Activated CD8-positive, alpha-beta memory T cell treated with anti-CD3 and anti-CD28 coated beads, Interleukin-2, amount 50 U/mL, for 1 hour (primary cell): ENCODE results near the gene RIN1.
"Not testable (repeated sequence)": the region's sequence is repeated elsewhere in the genome, so short reads cannot be mapped to it uniquely, and the experiment has no call there.

Experiments used
- DNase-seq: peaks from one replicate; pipeline ENCODE4 v3.0.0-alpha.2; 2020; ENCODE audit errors: extremely low read depth

RIN1 gene

DNA sequence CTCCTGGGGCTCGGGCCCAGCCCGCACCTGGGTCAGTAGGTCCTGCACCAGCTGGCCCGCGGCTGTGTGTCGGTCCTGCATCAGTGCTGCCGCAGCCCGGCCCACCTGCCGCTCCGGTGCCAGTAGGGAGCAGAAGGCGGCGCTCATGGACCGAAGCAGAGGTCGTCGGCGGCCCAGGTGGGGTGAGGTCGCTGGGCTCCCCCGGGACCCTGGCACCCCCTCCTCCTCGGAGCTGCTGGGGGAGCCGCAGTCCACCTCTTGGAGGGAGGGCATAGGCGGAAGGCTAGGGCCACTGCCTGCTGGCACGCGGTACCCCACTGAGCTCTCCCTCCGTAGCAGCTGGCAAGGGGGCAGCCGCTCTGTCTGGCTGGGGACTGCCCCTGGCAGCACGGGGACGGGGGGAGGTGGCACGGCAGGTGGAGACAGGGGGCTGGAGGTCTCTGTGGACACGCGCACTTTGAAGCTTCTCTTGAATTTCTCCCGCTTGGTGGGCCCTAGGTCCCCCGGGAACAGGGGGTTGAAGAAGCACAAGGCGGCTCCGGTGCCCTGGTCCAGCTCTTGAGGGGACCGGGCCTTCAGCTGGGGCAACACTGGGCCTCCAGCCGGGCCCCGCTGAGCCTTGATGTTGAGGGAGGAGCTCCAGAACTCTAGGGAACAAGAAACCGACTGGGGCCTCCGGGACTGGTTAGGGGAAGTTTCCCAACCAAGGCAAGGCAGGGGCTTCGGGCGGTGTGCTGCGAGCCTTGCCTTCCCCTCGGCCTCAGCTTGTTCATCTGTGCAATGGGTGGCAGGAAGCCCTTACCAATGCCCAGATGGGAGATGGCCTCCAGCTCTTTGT lies 1.4 kb downstream of the RIN1 start:
- DNase-seq: no peak

DNA sequence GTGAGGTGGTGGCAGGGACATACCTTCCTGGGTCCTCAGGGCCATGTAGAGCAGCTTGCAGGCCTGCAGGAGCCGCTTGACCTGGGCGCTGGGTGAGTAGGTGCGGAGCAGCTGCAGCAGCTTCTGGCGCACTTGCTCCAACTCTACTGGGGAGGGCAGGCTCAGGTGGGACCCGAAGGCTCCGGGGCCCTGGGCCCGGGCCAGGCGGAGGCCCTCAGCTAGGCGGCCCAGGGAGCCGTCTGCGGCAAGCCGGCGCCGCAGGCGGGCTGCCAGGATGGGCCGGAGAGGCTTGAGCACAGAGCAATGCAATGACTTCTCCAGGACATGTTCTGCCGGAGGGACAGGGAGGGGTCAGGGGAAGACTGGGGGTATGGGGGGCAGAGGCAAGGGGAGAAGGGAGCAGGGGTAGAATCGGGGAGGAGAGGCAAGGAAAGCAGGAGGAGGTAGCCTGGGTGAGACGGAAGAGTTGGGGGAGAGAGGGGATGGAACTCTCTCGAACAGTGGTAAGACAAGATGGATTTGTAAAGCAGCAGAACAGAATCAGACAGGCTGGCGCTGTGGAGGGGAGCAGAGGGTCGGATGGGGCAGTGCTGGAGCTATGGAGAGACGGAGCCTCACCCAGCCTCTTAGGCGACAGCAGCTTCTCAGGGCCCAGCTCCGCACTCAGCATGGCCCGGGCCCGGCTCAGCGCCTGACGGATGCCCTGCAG lies 2.2 kb downstream of the RIN1 start:
- no peak for DNase-seq

DNA sequence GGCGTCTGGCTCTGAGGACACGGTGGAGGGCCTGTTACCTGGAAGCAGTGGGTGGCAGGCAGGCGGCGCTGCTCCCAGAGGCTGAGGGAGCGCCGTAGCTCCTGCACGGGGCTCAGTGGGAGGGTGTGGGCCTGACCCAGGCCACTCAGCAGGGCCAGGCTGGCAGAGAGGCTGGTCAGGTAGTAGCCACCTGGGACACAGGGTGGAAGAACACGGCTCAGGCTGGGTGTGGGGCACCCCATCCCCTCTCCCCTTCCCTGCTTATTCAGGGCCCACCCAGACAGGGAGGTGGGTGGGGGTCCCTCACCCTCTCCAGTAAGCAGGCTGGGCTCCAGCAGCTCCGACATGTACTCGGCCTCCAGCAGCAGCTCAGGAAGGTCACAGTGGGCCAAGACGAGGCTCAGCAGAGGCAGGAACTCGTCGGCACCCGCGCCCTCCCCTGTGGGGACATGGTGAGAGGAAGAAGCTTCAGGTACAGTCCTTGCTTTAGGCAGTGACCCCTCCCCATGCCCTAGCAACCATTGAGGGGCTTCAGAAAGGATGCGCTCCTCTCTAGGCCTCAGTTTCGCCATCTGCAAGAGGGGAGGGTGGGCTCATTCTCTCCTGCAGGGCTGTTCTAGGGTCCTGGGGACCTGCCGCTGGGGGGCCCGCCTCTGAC lies 2.9 kb downstream of the RIN1 start:
- DNase-seq: no peak

DNA sequence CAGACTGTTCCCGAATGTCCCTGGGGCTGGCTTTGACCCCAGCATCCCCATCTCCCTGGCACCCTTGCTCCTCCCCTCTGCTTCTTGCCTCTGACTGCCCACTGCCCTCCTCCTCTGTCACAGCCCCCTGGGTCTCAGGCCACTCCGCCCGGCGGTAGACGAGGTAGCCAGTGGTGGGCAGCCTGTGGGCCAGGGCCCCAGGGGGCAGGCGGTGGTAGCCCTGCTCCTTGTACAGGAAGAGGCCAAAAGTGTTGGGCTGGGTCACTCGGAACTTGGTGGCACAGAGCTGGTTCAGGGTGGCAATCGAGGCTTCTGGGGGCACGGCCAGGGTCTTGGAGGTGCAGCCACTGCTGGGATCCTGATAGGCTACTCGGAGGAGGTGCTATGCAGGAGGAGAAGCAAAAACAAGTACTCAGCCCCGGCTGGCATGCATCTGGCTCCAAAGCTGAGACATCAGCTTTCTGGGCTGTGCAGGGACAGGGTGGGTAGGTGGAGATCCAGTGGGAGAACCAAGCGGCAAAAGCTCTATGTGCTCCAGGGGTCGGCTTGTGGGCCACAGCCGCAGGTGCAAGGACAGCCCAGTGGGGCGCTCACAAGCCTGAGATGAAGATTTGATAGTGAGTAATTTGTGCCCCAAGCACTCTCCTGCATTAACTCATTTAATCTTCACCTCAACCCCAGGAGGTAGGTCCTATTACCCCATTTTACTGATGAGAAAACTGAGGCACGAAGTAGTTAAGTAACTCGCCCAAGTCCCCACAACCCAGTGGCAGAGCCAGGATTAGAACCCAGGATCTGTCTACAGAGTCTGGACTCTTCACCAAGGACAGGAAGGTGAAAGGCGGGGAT lies 3.6 kb downstream of the RIN1 start:
- no peak for DNase-seq

DNA sequence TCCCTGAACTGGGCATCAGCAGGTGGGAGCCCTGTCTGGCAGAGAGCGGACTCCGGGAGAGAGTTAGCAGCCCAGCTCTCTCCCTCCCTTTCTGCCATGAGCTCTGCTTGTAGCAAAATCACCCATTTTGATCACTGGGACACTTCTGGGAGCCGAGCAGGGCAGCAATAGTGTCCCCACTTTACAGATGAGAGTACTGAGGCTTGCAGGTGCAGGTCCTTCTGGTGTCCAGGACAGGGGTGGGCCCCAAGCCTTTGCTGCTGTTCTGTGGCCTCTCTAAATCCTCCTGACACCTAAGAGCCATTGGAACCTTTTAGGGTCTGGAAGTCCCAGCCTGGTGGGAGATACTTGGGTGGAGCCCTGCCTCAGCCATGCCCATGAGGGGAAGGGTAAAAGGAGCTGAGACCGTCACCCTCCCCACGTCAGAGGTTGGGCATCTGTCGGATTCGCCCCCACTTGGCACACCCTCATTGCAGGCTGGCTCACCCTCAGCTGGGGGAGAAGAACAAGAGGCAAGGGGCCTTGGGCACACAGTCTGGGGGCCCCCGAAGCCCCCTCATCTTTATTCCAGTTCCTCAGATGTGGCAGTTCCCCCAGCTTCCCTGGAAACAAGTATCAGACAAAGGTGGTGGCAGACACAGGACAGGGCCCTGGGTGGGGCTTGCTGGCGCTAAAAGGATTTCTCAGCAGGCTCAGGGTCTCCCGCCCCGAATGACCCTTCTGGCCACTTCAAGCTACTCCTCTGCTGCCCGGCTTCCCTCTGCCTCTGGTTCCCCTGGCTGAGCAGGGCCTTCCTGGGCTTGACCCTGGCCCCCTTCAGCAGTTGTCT lies 4.5 kb downstream of the RIN1 start:
- no peak for DNase-seq

DNA sequence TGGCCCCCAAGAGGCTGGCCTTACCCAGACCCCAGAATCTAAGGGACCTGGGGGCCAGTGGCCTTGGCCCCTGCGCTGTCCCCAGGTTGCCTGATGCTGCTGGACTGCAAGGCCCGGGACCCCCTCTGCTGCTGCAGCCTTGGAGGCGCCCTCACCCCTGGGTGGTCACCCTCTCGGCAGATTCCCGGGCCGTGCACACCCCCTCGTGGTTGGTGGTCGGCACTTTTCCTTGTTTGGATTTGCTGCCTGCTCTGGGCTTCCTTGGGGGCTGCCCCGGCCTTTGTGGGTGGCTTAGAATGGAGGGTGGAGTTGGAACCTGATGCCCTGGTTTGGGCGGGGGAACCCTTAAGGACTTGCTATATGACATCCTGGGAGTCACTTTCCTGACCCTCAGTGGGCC lies 5.3 kb downstream of the RIN1 start:
- DNase-seq: no peak

DNA sequence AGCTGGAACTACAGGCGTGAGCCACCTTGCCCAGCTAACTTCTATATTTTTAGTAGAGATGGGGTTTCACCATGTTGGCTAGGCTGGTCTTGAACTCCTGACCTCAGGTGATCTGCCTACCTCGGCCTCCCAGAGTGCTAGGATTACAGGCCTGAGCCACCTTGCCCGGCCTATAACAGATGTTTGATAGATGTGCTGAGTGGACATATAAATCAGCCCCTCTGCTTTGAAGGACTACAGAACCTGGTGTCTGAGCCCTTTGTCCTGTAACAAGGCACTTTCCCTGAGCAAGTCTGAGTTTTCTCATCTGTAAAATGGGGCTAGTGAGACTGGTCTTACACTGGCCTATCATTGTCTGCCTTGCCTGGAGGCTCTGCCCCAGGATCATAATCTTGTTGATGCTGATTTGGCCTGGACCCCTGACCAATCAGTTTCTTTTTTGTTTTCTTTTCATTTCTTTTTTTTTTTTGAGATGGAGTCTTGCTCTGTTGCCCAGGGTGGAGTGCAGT lies 7.0 kb downstream of the RIN1 start:
- no peak for DNase-seq

DNA sequence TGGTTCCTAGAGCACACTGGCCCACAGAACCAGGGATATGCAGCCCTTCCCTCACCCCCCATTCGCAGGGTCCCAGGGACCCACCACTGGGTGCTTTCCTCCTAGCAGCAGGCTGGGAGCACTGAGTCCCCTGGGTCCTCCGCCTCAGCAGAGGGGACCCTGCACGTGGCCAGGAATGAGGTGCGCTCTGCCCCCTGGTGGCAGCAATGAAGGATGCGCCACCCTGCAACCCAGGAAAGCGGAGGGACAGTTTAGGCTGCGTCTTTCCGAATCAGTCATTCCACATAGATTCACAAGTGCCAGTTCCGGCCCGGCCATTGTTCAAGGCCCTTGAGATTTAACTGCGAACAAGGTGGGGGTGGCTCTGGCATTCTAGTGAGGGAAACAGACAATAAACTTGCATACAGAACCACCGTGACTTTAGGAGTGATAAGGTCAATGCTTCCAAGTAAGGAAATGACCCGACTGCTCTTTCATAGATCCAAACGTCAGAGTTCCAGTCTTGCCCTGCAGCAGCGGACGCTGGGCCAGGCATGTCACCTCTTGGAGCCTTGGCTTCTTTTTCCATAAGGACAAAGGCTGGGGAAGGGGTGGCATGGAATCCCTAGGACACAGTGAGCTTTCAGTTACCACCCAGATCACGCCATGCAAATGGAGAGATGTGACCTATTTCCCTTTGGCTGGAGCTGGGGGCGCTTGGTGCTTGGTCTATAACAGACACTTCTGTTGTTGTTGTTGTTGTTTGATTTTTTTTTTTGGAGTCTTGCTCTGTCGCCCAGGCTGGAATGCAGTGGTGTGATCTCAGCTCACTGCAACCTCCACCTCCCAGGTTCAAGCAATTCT lies 7.7 kb downstream of the RIN1 start:
- no peak for DNase-seq

DNA sequence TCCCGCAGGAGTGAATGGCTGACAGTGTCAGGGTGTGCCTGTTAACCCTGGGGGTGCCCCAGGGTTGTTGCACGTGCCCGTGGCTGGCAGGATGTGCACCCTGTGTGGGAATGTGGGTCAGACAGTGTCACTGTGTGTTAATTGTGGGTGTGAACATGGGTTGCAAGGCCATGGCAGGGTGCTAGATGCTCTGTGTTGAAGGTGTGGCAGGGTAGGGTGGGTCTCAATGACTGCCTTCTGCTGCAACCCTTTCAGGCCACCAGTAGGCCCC lies 8.3 kb downstream of the RIN1 start:
- no peak for DNase-seq

DNA sequence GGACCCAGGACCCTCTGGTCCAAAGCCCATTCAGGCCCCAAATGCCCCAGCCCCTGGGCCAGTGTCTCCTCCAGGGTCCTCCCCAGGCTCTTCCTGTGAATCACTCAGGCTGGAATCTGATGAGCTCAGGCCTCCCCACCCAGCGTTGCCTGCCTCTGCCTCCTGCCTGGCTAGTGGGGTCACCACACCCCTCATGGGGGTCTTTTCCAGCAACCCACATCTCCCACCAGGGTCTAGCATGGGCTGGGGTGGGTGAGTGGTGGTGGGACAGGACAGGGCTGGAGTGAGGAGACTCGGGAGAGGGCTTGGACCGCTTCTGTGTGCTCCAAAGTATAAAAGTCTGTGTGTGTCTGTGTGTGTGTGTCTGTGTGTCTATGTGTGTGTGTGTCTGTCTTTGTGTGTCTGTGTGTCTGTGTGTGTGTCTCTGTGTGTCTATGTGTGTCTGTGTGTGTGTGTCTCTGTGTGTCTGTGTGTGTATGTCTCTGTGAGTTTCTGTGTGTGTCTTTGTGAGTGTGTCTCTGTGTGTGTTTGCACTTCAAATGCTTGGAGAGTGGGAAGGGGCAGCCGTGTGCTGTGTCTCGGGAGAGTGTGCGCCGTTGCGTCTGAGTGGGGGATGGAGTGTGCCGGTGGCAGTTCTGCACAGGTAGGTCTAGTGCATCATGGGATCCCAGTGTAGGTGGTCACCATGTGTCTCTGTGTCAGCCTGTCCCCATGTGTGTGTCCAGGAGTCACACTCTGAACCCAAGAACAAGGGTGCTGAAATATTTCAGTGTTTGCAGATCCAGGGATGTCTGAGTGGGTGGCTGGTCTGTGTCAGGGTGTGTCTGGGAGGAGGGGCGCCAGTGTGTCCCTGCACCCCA lies 8.8 kb downstream of the RIN1 start:
- DNase-seq: no peak

DNA sequence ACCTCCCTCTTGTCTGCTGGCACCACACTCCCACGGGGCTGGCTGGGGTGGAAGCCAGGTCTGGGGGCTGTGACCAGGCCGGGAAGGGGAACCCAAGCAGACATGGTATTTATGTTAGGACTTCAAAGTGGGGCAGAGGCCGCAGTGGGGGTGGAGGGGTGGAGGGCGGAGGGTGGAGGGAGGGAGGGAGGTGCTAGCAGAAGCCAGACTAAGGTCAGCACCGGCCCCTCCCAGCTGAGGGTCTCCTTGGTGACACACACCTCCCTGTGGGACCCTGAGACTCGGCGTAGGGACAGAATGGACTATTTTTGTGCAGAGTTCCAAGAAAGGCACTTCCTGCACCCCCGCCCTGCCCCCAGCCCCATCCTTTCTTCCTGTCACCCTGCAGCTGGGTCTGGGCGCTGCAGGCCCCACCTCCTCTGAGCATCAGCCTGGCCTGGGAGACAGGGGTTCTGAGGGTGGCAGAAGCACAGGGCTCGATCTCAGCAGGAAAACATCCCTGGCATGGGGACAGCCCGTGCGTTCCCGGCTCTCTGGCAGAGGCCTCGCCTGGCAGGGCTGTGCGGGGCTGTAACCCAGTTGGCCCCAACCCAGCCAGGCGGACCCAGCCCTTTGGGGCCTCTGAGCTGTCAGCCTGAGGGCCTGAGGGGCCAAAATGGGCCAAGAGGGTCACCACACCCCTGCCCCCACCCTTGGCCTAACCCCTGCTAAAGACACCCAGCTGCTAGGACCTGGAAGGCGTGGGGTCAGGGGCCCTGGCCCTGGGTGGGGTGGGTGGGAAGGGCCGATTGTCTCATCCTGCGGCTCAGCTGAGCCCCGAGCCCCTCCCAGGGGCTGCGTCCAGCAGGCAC lies 9.7 kb downstream of the RIN1 start:
- DNase-seq: no peak

DNA sequence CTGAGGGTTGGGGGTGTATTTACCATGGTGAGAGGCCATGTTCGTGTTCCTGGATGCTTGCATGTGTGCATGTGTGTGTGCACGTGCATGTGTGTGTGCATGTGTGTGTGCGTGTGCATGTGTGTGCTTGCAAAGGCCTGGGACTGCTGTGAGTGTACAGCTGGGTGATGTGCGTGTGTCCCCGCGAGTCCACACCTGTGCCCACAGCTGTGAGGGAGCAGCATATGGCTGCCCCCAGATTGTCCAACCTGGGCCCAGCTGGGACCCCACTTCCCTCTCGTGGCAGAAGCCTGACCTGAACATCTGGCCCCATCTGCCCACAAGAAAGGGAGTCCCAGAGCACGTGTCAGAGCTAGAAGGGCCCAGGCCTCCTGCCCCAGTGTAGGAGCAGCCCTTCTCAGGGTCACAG lies 11.0 kb downstream of the RIN1 start:
- DNase-seq: no peak

DNA sequence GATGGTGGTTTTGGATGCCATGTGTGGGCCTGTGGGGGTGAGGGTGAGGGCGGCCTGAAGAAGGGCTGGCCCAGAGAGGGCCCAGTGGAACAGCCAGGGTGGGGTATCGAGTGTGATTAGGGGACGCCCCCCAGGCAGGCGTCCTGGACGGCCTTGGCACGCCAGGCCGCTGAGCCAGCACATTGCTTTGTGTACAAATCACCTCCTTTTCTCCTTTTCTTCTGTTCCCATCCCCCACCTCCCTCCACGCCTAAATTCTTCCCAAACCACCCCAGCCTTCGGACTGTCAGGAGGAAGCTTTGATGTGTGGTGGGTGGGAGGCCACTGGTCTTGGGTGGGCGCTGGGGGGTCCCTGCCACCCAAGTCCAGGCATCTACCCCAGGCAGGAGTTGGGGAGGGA lies 11.6 kb downstream of the RIN1 start:
- DNase-seq: no peak

DNA sequence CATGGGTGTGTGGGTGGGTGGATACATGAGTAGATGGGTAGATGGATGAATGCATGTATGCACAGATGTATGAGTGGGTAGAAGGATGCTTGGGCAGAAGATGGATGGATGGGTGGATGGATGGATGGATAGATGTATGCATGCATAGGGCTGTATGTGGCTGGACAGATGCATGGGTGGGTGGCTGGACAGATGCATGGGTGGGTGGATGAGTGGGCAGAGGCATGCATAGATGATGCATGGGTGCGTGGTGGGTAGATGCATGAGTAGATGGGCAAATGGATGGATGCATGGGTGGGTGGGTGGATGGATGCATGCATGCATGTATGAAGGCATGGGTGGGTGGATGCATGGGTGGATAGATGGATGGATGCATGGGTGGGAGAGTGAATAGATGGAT lies 12.6 kb downstream of the RIN1 start:
- DNase-seq: no peak

DNA sequence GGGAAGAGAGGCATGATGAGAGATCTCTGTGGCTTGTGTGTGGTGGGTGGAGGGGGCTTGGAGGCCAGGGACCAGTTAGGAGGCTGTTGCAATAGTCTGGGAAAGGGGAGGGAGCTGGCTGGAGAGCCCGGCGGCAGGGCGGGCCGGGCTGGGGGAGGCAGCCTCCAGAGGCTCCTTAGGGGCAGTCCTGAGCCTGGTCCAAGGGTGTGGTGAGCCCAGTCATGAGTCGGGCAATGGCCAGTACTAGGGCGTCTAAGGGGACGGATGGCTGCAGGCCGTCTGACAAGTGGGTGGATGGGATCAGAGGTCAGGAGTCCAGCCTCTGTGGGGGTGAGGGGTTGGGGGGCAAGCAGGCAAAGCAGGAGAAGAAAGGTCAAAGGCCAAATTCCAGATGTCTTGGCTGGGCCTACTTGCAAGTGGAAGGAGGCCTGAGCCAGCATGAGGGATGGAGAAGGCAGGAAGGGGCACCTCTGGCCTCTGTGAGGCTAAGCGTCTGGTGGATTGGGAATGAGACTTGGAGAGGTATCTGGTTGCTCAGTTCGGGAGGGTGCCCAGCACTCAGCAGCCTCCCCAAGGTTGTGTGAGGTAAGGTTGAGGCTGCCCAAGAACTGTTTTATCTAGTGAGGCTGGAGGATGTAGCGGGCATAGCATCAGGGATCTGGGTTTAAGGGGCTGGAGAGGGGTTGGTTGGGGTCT lies 13.4 kb downstream of the RIN1 start:
- no peak for DNase-seq

DNA sequence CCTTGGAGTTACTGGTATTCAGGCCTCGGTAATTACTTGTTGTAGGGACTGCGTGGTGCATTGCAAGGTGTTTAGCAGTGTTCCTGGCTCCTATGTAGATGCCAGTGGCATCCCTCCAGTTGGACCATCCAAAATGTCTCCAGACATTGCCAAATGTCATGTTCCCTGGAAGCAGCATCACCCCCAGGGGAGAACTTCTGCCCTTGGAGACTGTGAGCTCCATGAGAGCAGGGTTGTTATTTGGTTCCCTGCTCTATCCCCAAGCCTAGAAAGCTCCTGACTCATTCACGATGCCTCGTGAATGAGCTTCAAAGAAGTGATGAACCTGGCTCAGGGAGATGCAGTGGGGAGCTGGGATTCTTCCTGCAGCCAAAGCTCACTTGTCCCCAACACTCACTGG lies 14.6 kb downstream of the RIN1 start:
- no peak for DNase-seq

DNA sequence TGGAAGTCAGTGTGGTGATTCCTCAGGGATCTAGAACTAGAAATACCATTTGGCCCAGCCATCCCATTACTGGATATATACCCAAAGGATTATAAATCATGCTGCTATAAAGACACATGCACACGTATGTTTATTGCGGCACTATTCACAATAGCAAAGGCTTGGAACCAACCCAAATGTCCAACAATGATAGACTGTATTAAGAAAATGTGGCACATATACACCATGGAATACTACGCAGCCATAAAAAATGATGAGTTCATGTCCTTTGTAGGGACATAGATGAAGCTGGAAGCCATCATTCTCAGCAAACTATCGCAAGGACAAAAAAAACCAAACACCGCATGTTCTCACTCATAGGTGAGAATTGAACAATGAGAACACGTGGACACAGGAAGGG lies 15.5 kb downstream of the RIN1 start:
- DNase-seq: not testable (repeated sequence)

DNA sequence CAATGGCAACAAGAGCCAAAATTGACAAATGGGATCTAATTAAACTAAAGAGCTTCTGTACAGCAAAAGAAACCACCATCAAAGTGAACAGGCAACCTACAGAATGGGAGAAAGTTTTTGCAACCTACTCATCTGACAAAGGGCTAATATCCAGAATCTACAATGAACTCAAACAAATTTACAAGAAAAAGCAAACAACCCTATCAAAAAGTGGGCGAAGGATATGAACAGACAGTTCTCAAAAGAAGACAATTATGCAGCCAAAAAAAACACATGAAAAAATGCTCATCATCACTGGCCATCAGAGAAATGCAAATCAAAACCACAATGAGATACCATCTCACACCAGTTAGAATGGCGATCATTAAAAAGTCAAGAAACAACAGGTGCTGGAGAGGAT lies 15.9 kb downstream of the RIN1 start:
- not testable (repeated sequence) for DNase-seq
